GM12875 (cell line): ENCODE measurements around the gene GALNT16.

Source experiments
- H3K4me3 ChIP-seq: one replicate; pipeline ENCODE4 v1.5.1; 2011; ENCODE audit warnings: low read depth, low read length, control low read depth
- TF ChIP-seq, protein P1 (sequence below): IDR thresholded peaks from 2 replicates; pipeline ENCODE4 v1.5.1; 2011; ENCODE audit warnings: low read depth, mild to moderate bottlenecking, control low read depth, inconsistent platforms, low read length, moderate library complexity, borderline replicate concordance; ENCODE audit not compliant: insufficient read depth

The GALNT16 gene

DNA sequence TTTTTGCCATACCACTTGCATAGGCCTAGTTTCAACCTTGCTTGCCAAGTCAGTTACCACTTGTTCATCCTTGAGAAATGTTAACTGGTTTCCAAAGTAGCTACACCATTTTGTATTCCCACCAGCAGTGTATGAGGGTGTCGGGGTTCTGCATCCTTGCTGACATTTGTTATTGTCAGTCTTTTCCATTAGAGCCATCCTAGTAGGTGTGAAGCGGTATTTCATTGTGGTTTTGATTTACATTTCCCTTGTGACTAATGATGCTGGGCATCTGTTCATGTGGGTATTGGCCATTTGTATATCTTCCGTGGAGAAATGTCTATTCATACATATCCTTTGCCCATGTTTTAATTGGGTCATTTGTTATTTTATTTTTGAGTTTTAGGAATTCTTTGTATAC is 27.6 kb upstream of the GALNT16 start:
- no peak overlapping the region for H3K4me3 ChIP-seq
- TF ChIP-seq, protein P1, sequence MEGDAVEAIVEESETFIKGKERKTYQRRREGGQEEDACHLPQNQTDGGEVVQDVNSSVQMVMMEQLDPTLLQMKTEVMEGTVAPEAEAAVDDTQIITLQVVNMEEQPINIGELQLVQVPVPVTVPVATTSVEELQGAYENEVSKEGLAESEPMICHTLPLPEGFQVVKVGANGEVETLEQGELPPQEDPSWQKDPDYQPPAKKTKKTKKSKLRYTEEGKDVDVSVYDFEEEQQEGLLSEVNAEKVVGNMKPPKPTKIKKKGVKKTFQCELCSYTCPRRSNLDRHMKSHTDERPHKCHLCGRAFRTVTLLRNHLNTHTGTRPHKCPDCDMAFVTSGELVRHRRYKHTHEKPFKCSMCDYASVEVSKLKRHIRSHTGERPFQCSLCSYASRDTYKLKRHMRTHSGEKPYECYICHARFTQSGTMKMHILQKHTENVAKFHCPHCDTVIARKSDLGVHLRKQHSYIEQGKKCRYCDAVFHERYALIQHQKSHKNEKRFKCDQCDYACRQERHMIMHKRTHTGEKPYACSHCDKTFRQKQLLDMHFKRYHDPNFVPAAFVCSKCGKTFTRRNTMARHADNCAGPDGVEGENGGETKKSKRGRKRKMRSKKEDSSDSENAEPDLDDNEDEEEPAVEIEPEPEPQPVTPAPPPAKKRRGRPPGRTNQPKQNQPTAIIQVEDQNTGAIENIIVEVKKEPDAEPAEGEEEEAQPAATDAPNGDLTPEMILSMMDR: no peak

DNA sequence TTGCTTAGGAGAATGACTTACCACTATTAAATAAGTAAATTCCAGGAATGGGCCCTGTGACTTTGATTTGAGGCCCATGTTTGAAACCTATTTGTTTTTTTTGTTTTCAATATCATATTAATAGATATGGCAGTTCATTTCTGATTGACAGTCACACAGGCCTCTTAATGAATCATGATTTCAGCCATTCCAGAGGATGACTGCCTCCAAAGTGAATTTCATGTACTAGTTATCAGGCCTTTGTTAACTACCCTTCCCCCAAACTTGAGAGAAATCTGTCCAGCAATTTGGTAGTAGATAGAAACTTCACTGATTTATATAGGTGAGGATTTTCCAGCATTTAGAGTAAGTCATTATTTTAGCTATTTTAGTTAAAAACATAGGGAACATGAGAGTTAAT is 25.9 kb upstream of the GALNT16 start:
- H3K4me3 ChIP-seq: no peak overlapping the region
- TF ChIP-seq, protein P1: no peak

DNA sequence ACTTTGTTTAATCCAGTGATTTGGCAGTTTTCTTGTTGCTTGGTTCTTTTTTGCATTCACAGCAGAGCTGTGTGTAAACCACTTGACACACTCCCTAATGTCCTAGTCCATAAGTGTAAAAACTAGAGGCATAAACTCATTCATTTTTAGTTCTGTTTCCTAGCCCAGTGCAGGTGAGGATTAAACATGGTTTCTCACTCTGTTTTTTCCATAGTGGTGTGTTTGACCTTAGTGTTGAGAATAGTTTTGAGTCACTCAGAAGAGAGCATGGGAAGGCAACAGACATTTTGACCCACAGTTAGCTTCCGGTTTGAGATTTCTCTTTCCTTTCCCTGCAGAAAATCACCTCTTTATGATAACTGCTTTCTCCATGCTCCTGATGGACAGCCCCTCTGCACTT is 24.2 kb upstream of the GALNT16 start:
- no peak overlapping the region for H3K4me3 ChIP-seq
- TF ChIP-seq, protein P1: no peak

DNA sequence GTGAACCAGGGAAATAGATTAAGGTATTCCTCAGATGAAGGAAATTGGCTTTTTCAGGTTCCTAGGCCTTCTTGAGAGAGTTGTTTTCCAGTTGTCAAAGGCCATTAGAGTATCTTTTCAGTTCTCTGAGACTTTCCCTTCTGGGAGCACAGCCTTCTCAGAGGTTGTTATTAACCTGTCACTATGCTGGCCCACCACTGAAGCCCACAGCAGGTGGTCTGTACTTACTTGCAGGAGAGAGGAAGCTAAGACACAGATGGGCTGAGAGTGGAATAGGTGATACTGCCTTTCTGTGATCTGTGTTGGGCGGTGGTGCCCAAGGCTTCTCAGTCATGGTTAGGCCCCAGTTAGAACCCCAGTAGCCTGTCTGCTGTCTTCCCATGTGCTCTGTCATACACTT is 22.8 kb upstream of the GALNT16 start:
- TF ChIP-seq, protein P1: no peak
- H3K4me3 ChIP-seq: no peak overlapping the region

DNA sequence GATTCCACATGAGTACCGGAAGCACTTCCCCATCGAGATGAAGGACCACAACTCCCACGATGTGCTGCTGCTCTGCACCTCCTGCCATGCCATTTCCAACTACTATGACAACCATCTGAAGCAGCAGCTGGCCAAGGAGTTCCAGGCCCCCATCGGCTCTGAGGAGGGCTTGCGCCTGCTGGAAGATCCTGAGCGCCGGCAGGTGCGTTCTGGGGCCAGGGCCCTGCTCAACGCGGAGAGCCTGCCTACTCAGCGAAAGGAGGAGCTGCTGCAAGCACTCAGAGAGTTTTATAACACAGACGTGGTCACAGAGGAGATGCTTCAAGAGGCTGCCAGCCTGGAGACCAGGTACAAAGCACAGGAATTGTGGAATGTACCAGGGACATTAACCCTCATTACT is 22.4 kb upstream of the GALNT16 start:
- TF ChIP-seq, protein P1: no peak
- no peak overlapping the region for H3K4me3 ChIP-seq

DNA sequence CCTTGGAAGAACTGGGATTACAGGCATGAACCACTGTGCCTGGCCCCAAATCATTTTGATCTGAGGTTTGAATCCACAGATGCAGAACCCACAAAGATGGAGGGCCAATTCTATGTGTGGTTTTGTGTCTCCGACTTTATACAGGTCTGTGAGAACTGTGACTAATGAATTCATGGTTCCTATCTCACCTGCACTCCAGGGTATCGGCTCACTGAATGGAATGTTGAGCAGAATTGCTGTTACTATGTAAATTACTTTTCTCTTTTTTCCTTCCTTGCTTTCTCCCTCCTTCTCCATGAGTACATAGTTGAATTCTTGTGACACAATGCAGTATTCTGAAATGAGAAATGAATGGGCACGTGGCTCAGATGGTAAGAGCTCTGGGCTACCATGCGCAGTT is 21.1 kb upstream of the GALNT16 start:
- H3K4me3 ChIP-seq: no peak overlapping the region
- TF ChIP-seq, protein P1: no peak

DNA sequence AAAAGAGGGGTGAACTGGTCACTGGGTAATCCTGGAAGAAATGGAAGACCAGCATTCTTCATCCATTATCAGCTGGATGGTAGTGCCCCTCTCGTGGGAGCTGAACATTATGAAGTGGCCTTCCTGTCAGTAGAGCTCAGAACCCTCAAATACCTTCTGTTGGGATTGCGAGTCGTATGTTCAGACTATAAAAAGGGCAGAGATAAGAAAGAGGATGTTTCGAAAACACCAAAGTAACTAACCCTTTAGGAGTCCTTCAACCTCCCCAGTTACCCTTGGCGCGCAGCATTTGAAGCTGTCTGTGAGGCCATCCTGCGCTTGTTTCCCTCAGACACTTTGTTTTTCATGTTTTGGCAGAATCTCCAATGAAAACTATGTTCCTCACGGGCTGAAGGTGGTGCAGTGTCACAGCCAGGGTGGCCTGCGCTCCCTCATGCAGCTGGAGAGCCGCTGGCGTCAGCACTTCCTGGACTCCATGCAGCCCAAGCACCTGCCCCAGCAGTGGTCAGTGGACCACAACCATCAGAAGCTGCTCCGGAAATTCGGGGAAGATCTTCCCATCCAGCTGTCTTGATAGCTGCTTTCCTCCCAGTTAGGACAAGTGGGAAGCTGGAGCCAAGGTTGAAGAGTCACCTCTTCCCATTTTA is 19.3 kb upstream of the GALNT16 start:
- TF ChIP-seq, protein P1: no peak
- no peak overlapping the region for H3K4me3 ChIP-seq
